ENCODE measurements around the gene LCLAT1. TPM values are rescaled to one million over a fixed set of nuclear protein-coding genes. Genes with fewer than 3 reads are reported as not detected.
"Not testable (repeated sequence)": the region's sequence is repeated elsewhere in the genome, so short reads cannot be mapped to it uniquely, and the experiment has no call there.

Gene LCLAT1
- total RNA-seq, 1 experiment from 2014 or later = 23.9 TPM

DNA sequence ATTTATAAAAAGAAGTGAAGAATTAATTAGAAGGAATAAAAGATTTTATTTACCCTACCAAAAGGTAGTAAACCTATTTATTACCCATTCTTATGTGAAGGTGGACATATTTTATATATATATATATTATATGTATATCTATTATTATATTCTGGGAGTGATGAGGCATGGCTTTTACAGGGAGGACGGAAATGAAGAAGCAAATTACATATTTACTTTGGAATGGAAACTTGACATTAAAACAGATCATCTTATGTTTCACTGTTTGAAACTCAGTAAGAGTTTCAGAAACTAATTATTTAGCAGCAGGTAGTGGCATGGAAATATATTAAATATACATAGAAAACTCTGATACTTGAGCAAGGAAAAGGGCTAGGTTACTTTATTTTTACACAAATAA lies 143.4 kb downstream of the LCLAT1 start:
- in situ Hi-C loops (cut with HindIII; ENCODE audit: low pct_unique_long_range_greater_than_20kb, low sequenced_read_pairs) = no loop called here
- DNase-seq (ENCODE audit: low read depth, low spot score) = no peak

DNA sequence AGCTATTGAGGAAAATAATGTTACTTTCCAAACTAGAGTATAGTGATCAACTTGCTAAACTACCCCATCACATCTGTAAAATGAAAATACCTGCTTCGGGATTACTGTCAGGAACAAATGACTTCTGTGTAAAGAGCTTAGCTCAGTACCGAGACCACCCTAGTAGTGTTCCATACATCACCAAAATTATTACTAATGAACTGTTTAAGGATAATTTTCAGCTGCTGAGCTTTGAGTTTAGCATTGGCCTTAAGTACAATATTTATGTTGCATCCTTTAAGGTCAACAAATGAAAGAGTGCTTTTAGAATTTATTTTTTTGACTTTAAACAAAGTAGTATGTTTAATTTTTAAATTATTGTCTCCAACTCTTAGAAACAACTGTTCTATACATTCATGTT lies 144.1 kb downstream of the LCLAT1 start:
- in situ Hi-C loops (cut with HindIII; ENCODE audit: low pct_unique_long_range_greater_than_20kb, low sequenced_read_pairs) = no loop called here
- DNase-seq (ENCODE audit: low read depth, low spot score) = no peak

DNA sequence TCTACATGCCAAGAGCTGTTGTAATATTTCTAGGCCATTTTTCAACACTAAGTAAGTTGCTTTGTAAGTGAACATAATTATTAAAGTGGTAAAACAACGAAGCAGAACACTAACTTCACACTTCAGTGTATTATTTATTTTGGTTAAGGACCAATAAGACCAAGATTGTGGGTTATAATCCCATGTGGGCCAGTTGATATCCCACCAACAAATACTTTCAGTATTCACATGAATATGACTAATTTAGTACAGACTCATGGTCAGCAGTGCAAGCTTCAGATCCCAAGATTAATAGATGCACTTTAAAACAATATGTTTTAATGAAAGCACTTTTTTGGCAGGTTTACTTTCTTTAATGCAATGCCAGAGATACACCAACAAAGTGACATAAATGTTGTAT lies 154.3 kb downstream of the LCLAT1 start:
- no peak for DNase-seq (ENCODE audit: low read depth, low spot score)

DNA sequence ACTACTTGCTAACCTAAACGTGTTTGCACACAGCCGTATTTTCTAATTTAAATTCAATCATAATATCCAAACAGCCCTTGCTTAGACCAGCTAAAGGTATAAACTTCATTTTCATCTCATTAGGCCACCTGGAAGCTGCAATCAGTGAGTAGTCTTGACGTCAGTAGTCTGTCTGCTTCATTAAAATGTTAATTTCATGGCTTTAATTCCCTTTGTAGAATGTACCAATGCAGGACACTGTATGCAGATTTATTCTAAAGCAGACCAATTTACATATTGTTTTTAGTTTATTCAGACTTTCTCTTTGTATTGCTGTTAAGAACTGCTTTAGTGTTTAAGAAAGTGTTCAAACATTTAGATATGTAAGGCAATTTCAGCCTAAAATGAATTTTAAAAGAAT lies 158.2 kb downstream of the LCLAT1 start:
- in situ Hi-C loops (cut with HindIII; ENCODE audit: low pct_unique_long_range_greater_than_20kb, low sequenced_read_pairs) = no loop called here
- DNase-seq (ENCODE audit: low read depth, low spot score) = no peak

More for the DNA sequence above, 154.3 kb downstream of the LCLAT1 start:
- in situ Hi-C loops (cut with HindIII; ENCODE audit: low pct_unique_long_range_greater_than_20kb, low sequenced_read_pairs) = no loop called here

DNA sequence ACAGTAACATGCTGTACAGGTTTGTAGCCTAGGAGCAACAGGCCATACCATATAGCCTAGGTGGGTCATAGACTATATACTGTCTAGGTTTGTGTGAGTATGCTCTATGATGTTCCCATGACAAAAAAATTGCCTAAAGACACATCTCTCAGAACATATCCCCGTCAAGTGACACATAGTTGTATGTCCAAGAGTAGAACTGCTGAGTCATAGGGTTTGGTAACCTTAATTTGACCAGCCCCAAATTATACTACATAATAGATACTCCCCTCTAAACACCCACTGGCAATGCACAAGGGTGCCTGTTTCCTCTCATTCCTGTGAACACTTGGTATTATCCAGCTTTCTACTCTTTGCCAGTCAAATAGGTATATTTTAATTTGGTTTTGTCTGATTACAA lies 161.6 kb downstream of the LCLAT1 start:
- in situ Hi-C loops (cut with HindIII; ENCODE audit: low pct_unique_long_range_greater_than_20kb, low sequenced_read_pairs) = no loop called here
- DNase-seq (ENCODE audit: low read depth, low spot score) = no peak

DNA sequence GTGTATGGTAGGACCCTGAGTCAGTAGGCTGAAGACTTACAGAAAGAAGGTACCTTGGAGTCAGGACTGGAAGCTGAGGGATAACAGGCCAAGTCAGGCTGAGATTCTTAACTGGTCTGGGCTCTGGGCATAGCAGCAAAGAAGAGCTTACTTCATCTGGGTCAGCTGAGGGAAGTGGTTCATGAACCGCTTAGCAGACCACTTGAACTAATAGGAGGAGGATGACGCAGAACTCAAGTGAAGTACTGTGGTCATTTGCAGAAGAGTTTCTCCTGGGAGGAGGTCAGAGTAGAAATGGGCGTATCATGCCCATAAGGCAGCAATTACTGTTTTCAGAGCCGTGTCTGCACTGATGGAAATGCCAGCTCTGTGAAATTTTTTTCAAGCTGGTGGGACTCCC lies 164.5 kb downstream of the LCLAT1 start:
- in situ Hi-C loops (cut with HindIII; ENCODE audit: low pct_unique_long_range_greater_than_20kb, low sequenced_read_pairs) = no loop called here
- DNase-seq (ENCODE audit: low read depth, low spot score) = no peak

DNA sequence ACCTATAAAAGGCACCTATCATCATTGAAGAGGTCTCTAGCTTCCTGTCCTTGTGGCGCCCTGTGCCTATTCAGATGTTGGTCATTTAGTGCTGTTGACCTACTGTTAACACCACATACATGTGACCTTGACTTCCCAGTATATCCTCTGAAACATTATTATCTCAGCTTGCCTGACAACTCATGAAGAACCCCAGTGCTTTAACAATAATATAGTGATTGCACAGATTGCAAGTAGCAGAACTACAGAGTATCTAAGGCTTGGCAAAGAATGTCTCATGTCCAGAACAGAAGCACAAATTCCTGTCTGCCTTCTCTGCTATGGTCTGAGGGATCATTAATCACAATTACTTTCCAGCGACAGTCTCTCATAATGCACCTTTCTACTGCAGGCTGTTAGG lies 165.3 kb downstream of the LCLAT1 start:
- no peak for DNase-seq (ENCODE audit: low read depth, low spot score)
- in situ Hi-C loops (cut with HindIII; ENCODE audit: low pct_unique_long_range_greater_than_20kb, low sequenced_read_pairs) = no loop called here

DNA sequence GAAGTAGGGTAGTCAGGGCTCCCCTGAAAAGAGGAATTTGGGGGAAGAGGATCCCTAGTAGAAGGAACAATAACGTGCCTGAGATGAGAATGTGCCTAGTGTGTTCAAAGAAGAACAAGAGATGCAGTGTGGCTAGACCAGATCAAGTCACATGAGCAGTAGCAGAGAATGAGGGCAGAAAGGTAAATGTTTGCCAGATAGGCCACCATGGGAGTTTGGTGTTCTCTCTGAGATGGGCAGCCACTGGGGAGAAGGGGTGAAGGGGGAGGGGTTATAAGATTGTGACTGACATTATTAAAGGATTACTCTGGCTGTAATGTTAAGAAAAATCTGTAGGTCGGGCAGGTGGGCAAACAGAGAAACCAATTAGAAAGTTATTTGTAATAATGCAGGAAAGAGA lies 166.0 kb downstream of the LCLAT1 start:
- in situ Hi-C loops (cut with HindIII; ENCODE audit: low pct_unique_long_range_greater_than_20kb, low sequenced_read_pairs) = no loop called here
- DNase-seq (ENCODE audit: low read depth, low spot score) = no peak

DNA sequence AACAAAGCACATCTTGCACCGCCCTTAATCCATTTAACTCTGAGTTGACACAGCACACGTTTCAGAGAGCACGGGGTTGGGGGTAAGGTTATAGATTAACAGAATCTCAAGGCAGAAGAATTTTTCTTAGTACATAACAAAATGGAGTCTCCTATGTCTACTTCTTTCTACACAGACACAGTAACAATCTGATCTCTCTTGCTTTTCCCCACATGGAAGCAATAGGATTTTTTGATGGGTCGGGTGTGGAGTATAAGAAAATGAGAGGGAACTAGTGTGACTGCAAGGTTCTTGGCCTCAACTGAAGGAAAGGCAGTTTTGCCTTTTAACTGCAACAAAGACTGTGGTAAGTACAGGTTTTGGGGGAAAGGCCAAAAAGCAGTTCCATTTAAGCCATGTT lies 167.2 kb downstream of the LCLAT1 start:
- DNase-seq (ENCODE audit: low read depth, low spot score); in situ Hi-C loops (cut with HindIII; ENCODE audit: low pct_unique_long_range_greater_than_20kb, low sequenced_read_pairs): not testable (repeated sequence)

DNA sequence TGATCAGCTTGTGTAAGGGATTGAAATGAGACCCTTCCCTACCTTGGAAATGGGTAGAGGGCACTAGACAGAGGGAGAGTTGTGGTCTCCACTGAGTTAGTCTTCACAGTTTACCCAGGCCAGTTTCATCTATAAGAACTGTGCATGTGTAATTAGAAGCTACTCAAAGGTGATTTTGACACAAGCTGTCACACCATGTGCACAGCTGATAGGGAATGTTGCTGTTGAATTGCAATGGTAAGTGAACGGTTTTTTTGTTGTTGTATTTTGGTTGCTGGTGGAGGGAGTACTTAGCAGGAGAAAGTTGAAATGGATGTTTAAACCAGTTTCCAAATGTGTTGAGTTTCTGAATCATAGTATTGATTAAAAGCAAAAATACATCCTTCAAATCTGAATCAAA lies 168.9 kb downstream of the LCLAT1 start:
- DNase-seq (ENCODE audit: low read depth, low spot score) = no peak
- in situ Hi-C loops (cut with HindIII; ENCODE audit: low pct_unique_long_range_greater_than_20kb, low sequenced_read_pairs) = no loop called here

DNA sequence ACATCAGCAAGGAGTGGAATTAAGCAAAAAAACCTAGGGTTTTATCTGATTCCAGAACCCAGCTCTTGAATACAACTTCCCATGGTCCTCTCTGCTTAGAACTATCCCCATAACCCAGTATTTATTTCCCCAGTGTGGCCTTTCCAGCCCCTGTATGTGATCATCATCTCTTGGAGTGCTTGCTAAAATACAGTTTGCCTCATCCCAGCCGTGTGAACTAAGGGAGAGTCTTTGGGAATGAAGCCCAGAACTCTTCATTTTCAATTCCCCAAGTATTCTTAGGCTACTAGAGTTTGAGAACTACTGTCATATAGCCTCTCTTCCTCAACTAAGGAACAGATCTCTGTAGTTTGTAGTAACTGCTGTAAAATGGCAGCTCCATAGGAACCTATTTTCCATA lies 173.1 kb downstream of the LCLAT1 start:
- in situ Hi-C loops (cut with HindIII; ENCODE audit: low pct_unique_long_range_greater_than_20kb, low sequenced_read_pairs) = no loop called here

DNA sequence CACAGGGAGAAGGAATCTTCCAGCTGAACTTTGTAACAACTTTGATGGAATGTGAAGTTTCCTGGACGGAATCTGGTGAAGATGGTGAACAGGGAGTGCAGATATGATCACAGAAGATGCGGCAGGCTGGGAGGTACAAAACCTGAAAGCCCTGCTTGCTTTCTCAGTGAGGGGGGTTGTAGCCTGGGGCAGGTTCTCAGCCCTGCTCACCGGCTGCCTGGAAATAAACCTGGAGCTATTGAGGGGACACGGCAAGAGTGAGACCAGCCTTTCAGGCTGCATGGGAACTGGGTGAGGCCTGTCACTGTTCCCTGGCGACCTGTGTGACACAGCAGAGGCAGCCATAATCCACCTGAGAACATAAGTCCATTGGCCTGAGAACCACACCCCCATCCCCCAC lies 174.8 kb downstream of the LCLAT1 start:
- DNase-seq (ENCODE audit: low read depth, low spot score) = no peak
- in situ Hi-C loops (cut with HindIII; ENCODE audit: low pct_unique_long_range_greater_than_20kb, low sequenced_read_pairs) = no loop called here

More for the DNA sequence above, 173.1 kb downstream of the LCLAT1 start:
- no peak for DNase-seq (ENCODE audit: low read depth, low spot score)

DNA sequence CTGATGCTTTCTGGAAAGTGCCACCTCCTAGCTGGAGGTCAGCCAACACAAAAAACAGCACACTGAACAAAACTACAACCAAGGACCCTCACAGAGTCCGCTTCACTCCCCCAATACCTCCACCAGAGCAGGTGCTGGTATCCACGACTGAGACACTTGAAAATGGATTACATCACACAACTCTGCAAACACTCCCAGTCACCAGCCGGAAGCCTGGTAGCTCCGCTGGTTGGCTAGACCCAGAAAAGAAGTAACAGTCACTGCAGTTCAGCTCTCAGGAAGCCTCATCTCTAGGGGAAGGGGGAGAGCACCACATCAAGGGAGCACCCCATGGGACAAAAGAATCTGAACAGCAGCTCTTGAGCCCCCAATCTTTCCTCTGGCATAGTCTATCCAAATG lies 175.4 kb downstream of the LCLAT1 start:
- no peak for DNase-seq (ENCODE audit: low read depth, low spot score)
- in situ Hi-C loops (cut with HindIII; ENCODE audit: low pct_unique_long_range_greater_than_20kb, low sequenced_read_pairs) = no loop called here

DNA sequence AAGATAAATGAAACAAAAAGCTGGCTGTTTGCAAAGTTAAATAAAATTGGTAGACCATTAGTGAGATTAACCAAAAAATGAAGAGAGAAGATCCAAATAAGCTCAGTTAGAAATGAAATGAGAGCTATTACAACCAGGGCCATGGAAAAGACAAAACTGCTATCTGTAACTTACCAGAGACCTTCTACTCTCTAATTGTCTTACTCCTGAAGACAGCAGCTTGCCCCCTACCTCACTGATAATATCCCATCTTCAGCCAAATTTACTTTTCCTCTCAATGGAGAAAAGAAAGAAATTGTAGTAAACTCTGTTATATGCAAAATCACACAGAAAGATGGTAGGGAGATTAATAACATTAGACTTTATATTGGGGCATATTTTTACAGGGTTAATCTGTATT lies 178.2 kb downstream of the LCLAT1 start:
- in situ Hi-C loops (cut with HindIII; ENCODE audit: low pct_unique_long_range_greater_than_20kb, low sequenced_read_pairs) = no loop called here
- no peak for DNase-seq (ENCODE audit: low read depth, low spot score)

DNA sequence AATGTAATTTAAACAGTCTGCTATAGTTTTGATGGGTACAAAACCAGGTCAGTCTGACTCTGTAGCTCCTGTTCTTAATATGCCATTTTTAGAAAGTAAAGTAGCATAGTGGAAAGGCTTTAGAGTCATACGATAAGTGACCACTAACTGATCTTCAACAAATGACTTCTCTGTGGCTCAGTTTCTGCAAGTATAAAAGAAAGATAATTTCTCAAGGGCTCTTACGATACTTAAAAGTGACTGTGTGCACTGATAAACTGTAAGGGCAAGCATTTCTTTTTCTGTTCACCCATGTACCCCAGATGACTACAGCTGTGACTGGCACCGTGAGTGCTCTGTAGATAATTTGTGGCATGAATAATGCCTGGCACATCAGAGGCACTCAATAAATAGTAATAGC lies 178.7 kb downstream of the LCLAT1 start:
- in situ Hi-C loops (cut with HindIII; ENCODE audit: low pct_unique_long_range_greater_than_20kb, low sequenced_read_pairs) = no loop called here
- DNase-seq (ENCODE audit: low read depth, low spot score) = no peak

DNA sequence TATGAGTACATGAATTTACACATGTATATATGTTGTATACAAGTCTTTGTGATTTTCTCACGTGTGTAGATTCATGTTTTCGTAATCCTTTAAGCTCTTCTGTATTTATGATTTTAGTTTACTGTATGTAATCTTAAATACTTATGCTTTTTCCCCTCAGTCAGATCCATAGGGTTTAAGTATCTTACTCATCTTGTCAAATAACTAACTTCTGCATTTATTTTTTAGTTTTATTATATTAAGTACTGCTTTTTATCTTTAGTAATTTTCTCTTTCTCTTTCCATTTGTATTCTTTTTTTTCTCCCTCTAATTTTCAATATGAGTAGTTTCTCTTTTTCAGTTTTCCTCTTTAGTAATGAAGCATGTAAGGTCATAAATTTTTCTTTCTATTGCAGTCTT lies 179.4 kb downstream of the LCLAT1 start:
- in situ Hi-C loops (cut with HindIII; ENCODE audit: low pct_unique_long_range_greater_than_20kb, low sequenced_read_pairs) = no loop called here
- no peak for DNase-seq (ENCODE audit: low read depth, low spot score)

DNA sequence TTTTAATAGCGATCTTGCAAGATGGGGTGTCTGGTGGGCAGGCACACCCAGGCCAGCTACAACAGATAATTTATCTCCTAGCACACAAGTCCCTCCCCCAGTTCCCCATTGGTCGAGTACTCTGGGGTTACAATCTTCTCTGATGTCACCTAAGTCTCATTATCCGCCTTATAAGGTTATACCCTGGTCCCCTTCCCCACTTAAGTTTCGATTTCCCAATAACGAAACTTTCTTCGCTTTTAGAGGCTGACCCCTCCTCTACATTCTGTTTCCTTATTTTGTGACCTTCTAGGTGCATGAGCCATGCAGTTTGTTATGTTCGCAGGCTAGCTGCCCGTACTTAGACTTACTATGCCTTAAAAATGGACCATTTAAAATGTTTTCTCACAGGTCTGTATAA lies 180.1 kb downstream of the LCLAT1 start:
- in situ Hi-C loops (cut with HindIII; ENCODE audit: low pct_unique_long_range_greater_than_20kb, low sequenced_read_pairs) = no loop called here
- DNase-seq (ENCODE audit: low read depth, low spot score) = no peak

DNA sequence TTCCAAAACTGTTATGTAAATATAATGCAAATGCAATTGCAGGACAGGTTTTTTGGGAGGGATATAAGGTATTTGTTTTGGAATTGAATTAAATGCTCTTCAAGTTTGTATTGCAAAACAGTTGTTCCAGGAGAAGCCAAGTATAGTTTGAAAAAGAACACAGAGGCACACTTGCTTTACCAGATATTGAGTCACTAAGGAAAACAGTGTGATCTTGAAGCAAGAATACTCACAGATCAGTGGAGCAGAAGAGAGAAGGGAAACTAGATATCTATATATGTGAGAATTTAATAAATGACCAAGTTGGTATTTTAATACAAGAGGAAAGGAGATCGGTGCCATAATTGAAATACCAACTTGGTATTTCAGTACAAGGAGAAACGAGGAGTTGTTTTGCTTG lies 181.3 kb downstream of the LCLAT1 start:
- in situ Hi-C loops (cut with HindIII; ENCODE audit: low pct_unique_long_range_greater_than_20kb, low sequenced_read_pairs) = no loop called here
- DNase-seq (ENCODE audit: low read depth, low spot score) = no peak

DNA sequence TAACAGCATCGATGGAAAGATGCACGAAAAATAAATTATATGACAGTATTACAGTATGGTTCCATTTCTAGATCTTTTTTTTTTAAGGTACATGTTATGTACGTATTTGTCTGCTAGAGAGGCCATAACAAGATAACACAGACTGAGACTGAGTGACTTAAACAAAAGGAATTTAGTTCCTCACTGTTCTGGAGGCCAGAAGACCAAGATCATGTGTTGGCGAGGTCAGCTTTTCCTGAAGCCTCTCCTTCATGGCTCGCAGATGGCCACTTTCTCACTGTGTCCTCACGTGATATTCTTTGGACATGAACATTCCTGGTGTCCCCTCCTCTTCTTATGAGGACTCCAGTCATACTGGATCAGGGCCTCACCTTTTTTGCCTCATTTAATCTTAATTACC lies 182.8 kb downstream of the LCLAT1 start:
- no peak for DNase-seq (ENCODE audit: low read depth, low spot score)
- in situ Hi-C loops (cut with HindIII; ENCODE audit: low pct_unique_long_range_greater_than_20kb, low sequenced_read_pairs) = no loop called here

DNA sequence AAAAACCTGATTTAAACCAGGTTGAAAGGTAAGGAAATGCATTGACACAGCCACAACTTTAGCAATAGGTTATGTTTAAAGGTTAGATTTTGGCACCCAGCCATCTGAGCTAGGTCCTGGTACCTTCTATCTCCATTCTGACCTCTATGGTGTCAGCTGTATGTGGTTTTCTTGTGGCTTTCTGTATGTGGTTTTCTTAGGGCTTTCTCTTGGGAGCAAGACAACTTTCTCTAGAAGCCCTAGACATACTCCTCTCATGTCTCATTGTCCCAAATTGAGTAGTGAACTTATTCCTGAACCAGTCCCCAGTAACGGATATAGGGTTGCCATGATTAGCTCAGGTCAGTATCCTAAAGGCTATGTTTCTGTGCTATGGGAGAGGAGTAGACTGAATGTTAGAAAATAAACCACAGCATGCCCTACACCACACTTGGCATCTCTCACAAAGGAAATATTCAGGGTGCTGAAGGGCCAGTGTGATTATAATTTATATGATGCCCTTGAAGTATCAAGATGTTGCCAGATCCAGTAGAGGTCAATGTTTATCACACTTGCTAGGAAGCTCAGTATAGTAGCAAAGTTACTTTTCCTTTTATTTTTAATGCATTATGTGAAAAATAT lies 184.1 kb downstream of the LCLAT1 start:
- no peak for DNase-seq (ENCODE audit: low read depth, low spot score)
- in situ Hi-C loops (cut with HindIII; ENCODE audit: low pct_unique_long_range_greater_than_20kb, low sequenced_read_pairs) = no loop called here

Data from SK-MEL-5 (cell line).